Measurements from ENCODE around the gene CHGA. TPM values are rescaled to one million over a fixed set of nuclear protein-coding genes. Genes with fewer than 3 reads are reported as not detected.

The CHGA gene, protein sequence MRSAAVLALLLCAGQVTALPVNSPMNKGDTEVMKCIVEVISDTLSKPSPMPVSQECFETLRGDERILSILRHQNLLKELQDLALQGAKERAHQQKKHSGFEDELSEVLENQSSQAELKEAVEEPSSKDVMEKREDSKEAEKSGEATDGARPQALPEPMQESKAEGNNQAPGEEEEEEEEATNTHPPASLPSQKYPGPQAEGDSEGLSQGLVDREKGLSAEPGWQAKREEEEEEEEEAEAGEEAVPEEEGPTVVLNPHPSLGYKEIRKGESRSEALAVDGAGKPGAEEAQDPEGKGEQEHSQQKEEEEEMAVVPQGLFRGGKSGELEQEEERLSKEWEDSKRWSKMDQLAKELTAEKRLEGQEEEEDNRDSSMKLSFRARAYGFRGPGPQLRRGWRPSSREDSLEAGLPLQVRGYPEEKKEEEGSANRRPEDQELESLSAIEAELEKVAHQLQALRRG
- not detected for total RNA-seq (2021; fragmentation: NEBNext Ultra II Directional; extraction: Animal tissue kit (Norgen Biotek cat#: 25700))
- long read RNA-seq, result 0 reads

- Mint-ChIP-seq H3K4me1 (ENCODE audit: low read depth) (no peaks in the 10 kb centered on the region), H3K36me3 (ENCODE audit: low read depth) (no peaks in the 10 kb centered on the region), H3K27me3 (ENCODE audit: insufficient read depth) (peaks cover 31% of the 10 kb centered on the region), H3K9me3 (no peaks in the 10 kb centered on the region), H3K27ac (no peak within 1 kb of the TSS), H3K4me3 (no peak within 1 kb of the TSS)
- DNase-seq, result no peak
- TF ChIP-seq, protein P1, sequence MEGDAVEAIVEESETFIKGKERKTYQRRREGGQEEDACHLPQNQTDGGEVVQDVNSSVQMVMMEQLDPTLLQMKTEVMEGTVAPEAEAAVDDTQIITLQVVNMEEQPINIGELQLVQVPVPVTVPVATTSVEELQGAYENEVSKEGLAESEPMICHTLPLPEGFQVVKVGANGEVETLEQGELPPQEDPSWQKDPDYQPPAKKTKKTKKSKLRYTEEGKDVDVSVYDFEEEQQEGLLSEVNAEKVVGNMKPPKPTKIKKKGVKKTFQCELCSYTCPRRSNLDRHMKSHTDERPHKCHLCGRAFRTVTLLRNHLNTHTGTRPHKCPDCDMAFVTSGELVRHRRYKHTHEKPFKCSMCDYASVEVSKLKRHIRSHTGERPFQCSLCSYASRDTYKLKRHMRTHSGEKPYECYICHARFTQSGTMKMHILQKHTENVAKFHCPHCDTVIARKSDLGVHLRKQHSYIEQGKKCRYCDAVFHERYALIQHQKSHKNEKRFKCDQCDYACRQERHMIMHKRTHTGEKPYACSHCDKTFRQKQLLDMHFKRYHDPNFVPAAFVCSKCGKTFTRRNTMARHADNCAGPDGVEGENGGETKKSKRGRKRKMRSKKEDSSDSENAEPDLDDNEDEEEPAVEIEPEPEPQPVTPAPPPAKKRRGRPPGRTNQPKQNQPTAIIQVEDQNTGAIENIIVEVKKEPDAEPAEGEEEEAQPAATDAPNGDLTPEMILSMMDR (IDR thresholded peaks at IDR 0.05), result no peak
Measured at GRCh38 chr14:92922883-92923743, at the start of gene CHGA. TSS of gene CHGA (plus strand) at chr14:92923150. CDS start at chr14:92923360, 210 bp downstream.

DNA sequence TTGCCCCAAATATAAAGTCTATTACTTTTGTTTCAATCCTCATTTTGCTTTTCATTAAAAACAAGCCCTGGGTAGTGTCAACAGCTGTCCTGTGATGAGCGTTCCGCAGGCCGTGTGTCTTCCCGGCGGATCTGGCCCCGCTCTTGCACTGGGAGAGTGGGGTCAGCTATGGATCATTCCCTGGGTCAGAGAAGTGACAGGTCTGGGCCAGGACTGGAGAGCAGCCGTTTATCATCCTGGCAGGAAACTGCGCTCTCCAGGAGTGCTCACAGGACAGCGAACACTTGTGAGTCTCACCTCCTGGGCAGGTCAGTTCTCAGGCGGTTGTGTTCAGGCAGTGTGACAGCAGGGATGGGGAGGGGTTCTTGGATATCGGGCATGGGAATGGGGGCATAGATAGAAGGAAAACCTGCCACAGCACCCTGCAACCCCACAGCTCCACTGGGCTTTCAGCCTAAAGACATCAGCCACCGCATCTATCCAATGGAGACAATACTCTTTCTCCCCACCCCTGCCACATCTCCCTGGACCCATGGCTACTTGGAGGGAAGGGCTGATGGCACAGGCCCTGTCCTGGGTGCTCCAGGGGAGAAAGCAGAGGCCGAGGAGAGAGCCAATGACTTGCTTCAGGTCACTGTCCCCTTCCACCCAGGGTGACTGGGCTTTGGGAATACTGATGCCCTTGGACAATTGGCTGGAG lies 47.8 kb upstream of the CHGA start:
- H3K27ac Mint-ChIP-seq, result no peak overlapping the region
- H3K36me3 Mint-ChIP-seq (ENCODE audit: low read depth), result no peaks in the 10 kb centered on the region
- no peaks in the 10 kb centered on the region for H3K9me3 Mint-ChIP-seq
- no peak overlapping the region for H3K4me3 Mint-ChIP-seq
- TF ChIP-seq, protein P1 (IDR thresholded peaks at IDR 0.05), result no peak
- H3K4me1 Mint-ChIP-seq (ENCODE audit: low read depth), result no peaks in the 10 kb centered on the region
- DNase-seq, result no peak
- peaks cover 27% of the 10 kb centered on the region for H3K27me3 Mint-ChIP-seq (ENCODE audit: insufficient read depth)

GRCh38 chr14:92877757-92878431 lies 45.1 kb upstream of the CHGA start:
- no peak overlapping the region for H3K4me3 Mint-ChIP-seq
- no peak overlapping the region for H3K27ac Mint-ChIP-seq
- H3K27me3 Mint-ChIP-seq (ENCODE audit: insufficient read depth), result peaks cover 35% of the 10 kb centered on the region
- DNase-seq, result no peak
- TF ChIP-seq, protein P1 (IDR thresholded peaks at IDR 0.05), result no peak
- H3K36me3 Mint-ChIP-seq (ENCODE audit: low read depth), result no peaks in the 10 kb centered on the region
- H3K4me1 Mint-ChIP-seq (ENCODE audit: low read depth), result no peaks in the 10 kb centered on the region
- no peaks in the 10 kb centered on the region for H3K9me3 Mint-ChIP-seq

- Mint-ChIP-seq H3K27ac (no peak overlapping the region), H3K36me3 (ENCODE audit: low read depth) (no peaks in the 10 kb centered on the region), H3K9me3 (no peaks in the 10 kb centered on the region), H3K27me3 (ENCODE audit: insufficient read depth) (peaks cover 37% of the 10 kb centered on the region), H3K4me3 (no peak overlapping the region), H3K4me1 (ENCODE audit: low read depth) (no peaks in the 10 kb centered on the region)
- DNase-seq, result no peak
- TF ChIP-seq, protein P1 (IDR thresholded peaks at IDR 0.05), result no peak
Measured at GRCh38 chr14:92880351-92880750, 42.6 kb upstream of the CHGA start.

- H3K9me3 Mint-ChIP-seq, result no peaks in the 10 kb centered on the region
- no peaks in the 10 kb centered on the region for H3K36me3 Mint-ChIP-seq (ENCODE audit: low read depth)
- H3K4me1 Mint-ChIP-seq (ENCODE audit: low read depth), result no peaks in the 10 kb centered on the region
- TF ChIP-seq, protein P1 (IDR thresholded peaks at IDR 0.05), result peak; percentile 49; the same call in 1 of the 2 replicates
- H3K27ac Mint-ChIP-seq, result no peak overlapping the region
- peak; percentile 19 for DNase-seq
- no peak overlapping the region for H3K4me3 Mint-ChIP-seq
- peaks cover 42% of the 10 kb centered on the region for H3K27me3 Mint-ChIP-seq (ENCODE audit: insufficient read depth)
Measured at GRCh38 chr14:92880851-92881250, 42.1 kb upstream of the CHGA start.
